Nephron (organoid): ENCODE data around the gene FNDC1.
"Not testable (repeated sequence)": the region's sequence is repeated elsewhere in the genome, so short reads cannot be mapped to it uniquely, and the experiment has no call there.

Source experiments
- H3K27ac Mint-ChIP-seq, 3 experiments: 2 replicates each; pipeline ENCODE4 v1.8.0; 2020; ENCODE audit warnings: mixed read lengths in 3 of 3, mild to moderate bottlenecking in 2 of 3, moderate library complexity in 1 of 3
- H3K27me3 Mint-ChIP-seq: 2 replicates; pipeline ENCODE4 v1.8.0; 2021; ENCODE audit warnings: low read depth, mild to moderate bottlenecking, moderate library complexity, mixed read lengths
- H3K36me3 Mint-ChIP-seq: 2 replicates; pipeline ENCODE4 v1.8.0; 2020; ENCODE audit warnings: low read depth, mixed read lengths
- H3K4me1 Mint-ChIP-seq: 2 replicates; pipeline ENCODE4 v1.8.0; 2020; ENCODE audit warnings: mixed read lengths
- H3K4me3 Mint-ChIP-seq, 3 experiments: 2 replicates each; pipeline ENCODE4 v1.8.0; 2020; ENCODE audit warnings: mild to moderate bottlenecking in 3 of 3, mixed read lengths in 3 of 3, moderate library complexity in 2 of 3
- H3K9me3 Mint-ChIP-seq: 2 replicates; pipeline ENCODE4 v1.8.0; 2020; ENCODE audit warnings: mixed read lengths
- TF ChIP-seq, protein P1 (sequence below), 3 experiments: fragments of 200-600 bp; sonication (generic); IDR thresholded peaks; one replicate each; pipeline ENCODE4 v1.5.0; 2021; ENCODE audit warnings: antibody characterized with exemption in 3 of 3; ENCODE audit not compliant: unreplicated experiment in 3 of 3

FNDC1 gene

DNA sequence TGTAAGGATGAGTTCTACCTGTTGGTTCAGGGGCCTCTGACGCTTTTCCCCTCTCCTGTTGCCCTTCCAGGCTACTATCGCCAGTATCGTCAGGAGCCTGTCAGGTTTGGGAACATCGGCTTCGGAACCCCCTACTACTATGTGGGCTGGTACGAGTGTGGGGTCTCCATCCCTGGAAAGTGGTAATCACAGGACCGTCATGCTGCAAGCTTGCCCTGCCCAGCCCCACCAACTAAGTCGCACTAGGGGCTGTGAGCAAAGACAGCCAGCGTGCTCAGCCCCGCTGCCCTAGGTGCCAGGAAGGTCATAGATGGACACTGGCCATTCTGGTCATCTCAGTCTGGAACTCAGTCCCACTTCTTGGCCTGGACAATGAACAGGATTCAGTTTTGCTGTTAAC lies 102.1 kb downstream of the FNDC1 start:
- Mint-ChIP-seq H3K9me3 (no peaks in the 10 kb centered on the region), H3K27ac (no peak overlapping the region), H3K36me3 (no peaks in the 10 kb centered on the region), H3K4me1 (no peaks in the 10 kb centered on the region), H3K27me3 (peaks cover 17% of the 10 kb centered on the region), H3K4me3 (no peak overlapping the region)
- TF ChIP-seq, protein P1, sequence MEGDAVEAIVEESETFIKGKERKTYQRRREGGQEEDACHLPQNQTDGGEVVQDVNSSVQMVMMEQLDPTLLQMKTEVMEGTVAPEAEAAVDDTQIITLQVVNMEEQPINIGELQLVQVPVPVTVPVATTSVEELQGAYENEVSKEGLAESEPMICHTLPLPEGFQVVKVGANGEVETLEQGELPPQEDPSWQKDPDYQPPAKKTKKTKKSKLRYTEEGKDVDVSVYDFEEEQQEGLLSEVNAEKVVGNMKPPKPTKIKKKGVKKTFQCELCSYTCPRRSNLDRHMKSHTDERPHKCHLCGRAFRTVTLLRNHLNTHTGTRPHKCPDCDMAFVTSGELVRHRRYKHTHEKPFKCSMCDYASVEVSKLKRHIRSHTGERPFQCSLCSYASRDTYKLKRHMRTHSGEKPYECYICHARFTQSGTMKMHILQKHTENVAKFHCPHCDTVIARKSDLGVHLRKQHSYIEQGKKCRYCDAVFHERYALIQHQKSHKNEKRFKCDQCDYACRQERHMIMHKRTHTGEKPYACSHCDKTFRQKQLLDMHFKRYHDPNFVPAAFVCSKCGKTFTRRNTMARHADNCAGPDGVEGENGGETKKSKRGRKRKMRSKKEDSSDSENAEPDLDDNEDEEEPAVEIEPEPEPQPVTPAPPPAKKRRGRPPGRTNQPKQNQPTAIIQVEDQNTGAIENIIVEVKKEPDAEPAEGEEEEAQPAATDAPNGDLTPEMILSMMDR (IDR thresholded peaks at IDR 0.05; ENCODE audit: unreplicated experiment in 3 of 3): no peak

DNA sequence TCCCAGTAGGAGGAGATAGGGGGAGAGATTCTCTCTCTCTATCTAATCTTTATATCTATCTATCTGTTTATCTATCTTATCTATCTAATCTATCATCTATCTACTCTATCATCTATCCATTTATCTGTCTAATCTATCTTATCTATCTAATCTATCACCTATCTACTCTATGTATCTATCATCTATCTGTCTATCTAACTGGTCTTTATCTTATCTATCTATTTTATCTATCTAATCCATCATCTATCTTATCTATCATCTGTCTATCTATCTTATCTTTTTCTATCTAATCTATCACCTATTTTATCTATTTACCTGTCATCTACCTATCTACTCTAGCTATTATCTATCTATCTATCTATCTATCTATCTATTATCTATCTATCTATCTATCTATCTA lies 109.4 kb downstream of the FNDC1 start:
- H3K4me1 Mint-ChIP-seq: no peaks in the 10 kb centered on the region
- no peak overlapping the region for H3K27ac Mint-ChIP-seq
- H3K36me3 Mint-ChIP-seq: no peaks in the 10 kb centered on the region
- H3K4me3 Mint-ChIP-seq: no peak overlapping the region
- H3K27me3 Mint-ChIP-seq: peaks cover 19% of the 10 kb centered on the region
- TF ChIP-seq, protein P1 (IDR thresholded peaks at IDR 0.05; ENCODE audit: unreplicated experiment in 3 of 3): no peak
- no peaks in the 10 kb centered on the region for H3K9me3 Mint-ChIP-seq

DNA sequence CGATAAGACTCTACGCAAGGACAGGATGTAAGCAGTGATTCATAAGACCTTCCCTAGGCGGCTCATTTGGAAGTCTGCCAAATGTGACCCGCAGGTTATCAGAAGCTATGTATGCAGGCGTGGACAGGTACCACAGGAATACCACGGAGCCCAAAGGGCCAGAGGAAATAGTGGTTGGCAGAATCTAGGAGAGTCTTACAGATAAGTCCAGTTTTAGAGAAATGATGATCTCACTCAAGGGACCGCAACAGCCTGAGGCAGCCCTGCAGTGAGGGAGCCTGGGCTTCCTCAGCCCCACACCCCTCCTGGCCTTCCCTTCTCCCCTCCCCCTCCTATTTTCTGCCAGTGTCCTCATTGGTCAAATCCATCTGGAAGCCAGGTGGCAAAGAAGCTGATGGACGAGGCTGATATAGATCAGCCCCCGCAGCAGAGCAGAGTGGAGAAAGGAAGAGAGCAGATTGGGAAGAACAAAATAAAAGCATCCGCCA lies 110.6 kb downstream of the FNDC1 start:
- H3K4me1 Mint-ChIP-seq: no peaks in the 10 kb centered on the region
- no peaks in the 10 kb centered on the region for H3K36me3 Mint-ChIP-seq
- no peaks in the 10 kb centered on the region for H3K9me3 Mint-ChIP-seq
- TF ChIP-seq, protein P1 (IDR thresholded peaks at IDR 0.05; ENCODE audit: unreplicated experiment in 3 of 3): no peak
- H3K4me3 Mint-ChIP-seq: no peak overlapping the region
- peaks cover 19% of the 10 kb centered on the region for H3K27me3 Mint-ChIP-seq
- no peak overlapping the region for H3K27ac Mint-ChIP-seq

DNA sequence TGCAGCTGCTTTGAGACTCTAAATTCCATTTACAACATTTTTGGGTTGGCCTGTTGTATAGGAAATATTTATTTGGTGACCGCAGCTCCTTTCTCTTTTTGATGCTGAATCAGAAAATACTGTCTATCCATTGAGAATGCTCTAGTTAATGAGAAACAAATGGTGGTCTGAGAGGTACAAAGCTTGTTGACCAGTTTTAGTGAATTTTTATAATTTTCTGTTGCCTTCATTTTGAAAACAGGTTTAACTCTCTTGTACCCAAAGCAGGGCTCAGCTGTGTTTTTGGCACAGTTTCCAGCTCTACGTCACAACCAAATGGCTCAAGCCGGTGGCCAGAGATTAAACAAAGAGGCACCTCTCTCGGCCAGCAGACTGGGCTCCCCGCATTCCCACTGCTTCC lies 113.2 kb downstream of the FNDC1 start:
- Mint-ChIP-seq H3K4me3 (no peak overlapping the region), H3K27ac (no peak overlapping the region), H3K27me3 (peaks cover 14% of the 10 kb centered on the region), H3K9me3 (peaks cover 13% of the 10 kb centered on the region), H3K4me1 (no peaks in the 10 kb centered on the region), H3K36me3 (no peaks in the 10 kb centered on the region)
- TF ChIP-seq, protein P1 (IDR thresholded peaks at IDR 0.05; ENCODE audit: unreplicated experiment in 3 of 3): no peak

DNA sequence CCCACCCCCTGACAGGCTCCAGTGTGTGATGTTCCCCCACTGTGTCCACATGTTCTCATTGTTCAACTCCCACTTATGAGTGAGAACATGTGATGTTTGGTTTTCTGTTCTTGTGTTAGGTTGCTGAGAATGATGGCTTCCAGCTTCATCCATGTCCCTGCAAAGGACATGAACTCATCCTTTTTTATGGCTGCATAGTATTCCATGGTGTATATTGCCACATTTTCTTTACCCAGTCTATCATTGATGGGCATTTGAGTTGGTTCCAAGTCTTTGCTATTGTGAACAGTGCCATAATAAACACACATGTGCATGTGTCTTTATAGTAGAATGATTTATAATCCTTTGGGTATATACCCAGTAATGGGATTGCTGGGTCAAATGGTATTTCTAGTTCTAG lies 115.5 kb downstream of the FNDC1 start:
- H3K4me3 Mint-ChIP-seq, H3K36me3 Mint-ChIP-seq, H3K27ac Mint-ChIP-seq, H3K4me1 Mint-ChIP-seq, H3K27me3 Mint-ChIP-seq: not testable (repeated sequence)
- peaks cover 24% of the 10 kb centered on the region for H3K9me3 Mint-ChIP-seq

DNA sequence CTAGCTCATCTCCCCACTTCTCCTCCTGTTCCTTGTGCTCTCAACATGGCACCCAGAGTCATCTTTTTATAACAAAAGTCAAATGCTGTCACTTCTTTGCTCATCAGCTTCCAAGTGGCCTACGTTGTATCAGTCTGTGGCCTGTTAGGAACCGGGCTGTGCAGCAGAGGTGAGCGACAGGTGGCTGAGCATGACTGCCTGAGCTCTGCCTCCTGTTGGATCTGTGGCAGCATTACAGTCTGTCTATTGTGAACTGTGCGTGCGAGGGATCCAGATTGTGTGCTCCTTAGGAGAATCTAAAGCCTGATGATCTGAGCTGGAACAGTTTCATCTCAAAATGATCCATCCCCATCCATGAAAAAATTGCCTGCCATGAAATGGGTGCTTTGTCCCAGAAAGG lies 129.6 kb downstream of the FNDC1 start:
- no peaks in the 10 kb centered on the region for H3K4me1 Mint-ChIP-seq
- no peak overlapping the region for H3K27ac Mint-ChIP-seq
- H3K36me3 Mint-ChIP-seq: no peaks in the 10 kb centered on the region
- H3K4me3 Mint-ChIP-seq: no peak overlapping the region
- TF ChIP-seq, protein P1 (IDR thresholded peaks at IDR 0.05; ENCODE audit: unreplicated experiment in 3 of 3): no peak
- peaks cover 13% of the 10 kb centered on the region for H3K27me3 Mint-ChIP-seq
- H3K9me3 Mint-ChIP-seq: peaks cover 2% of the 10 kb centered on the region
